SIG-M5 treated with dmso at 0.1 percent for 504 hours (cell line): ENCODE results near the gene DRC7.
"Not testable (repeated sequence)": the region's sequence is repeated elsewhere in the genome, so short reads cannot be mapped to it uniquely, and the experiment has no call there.

ENCODE experiments used
- DNase-seq: peaks from one replicate; lab custom pipeline; 2025; ENCODE audit not compliant: unreplicated experiment; lab: John Stamatoyannopoulos, UW

Gene DRC7

GRCh38 chr16:57658878-57659674 is 35.5 kb upstream of the DRC7 start:
- DNase-seq, result no peak

- DNase-seq, result no peak
Observed at GRCh38 chr16:57660715-57661463, 33.7 kb upstream of the DRC7 start.

GRCh38 chr16:57661510-57661909 is 33.1 kb upstream of the DRC7 start:
- no peak for DNase-seq

- no peak for DNase-seq
Observed at GRCh38 chr16:57661936-57662906, 32.4 kb upstream of the DRC7 start.

GRCh38 chr16:57663436-57663835 is 31.2 kb upstream of the DRC7 start:
- no peak for DNase-seq

- DNase-seq, result no peak
Observed at GRCh38 chr16:57663917-57664661, 30.5 kb upstream of the DRC7 start.

- no peak for DNase-seq
Observed at GRCh38 chr16:57664662-57665025, 30.0 kb upstream of the DRC7 start.

- no peak for DNase-seq
Observed at GRCh38 chr16:57665541-57665940, 29.1 kb upstream of the DRC7 start.

GRCh38 chr16:57666353-57667047 is 28.1 kb upstream of the DRC7 start:
- DNase-seq, result no peak

GRCh38 chr16:57667048-57667525 is 27.5 kb upstream of the DRC7 start:
- no peak for DNase-seq

GRCh38 chr16:57667526-57668262 is 26.9 kb upstream of the DRC7 start:
- peak; percentile 21 for DNase-seq

GRCh38 chr16:57668263-57668571 is 26.4 kb upstream of the DRC7 start, which contains the start of gene ADGRG3:
Gene ADGRG3 (plus strand): TSS chr16:57668306. CDS start chr16:57668348, 42 bp downstream.
- no peak for DNase-seq

- no peak for DNase-seq
Observed at GRCh38 chr16:57668630-57669475, 25.8 kb upstream of the DRC7 start.

- no peak for DNase-seq
Observed at GRCh38 chr16:57669476-57670162, 25.0 kb upstream of the DRC7 start.

GRCh38 chr16:57670196-57670595 is 24.4 kb upstream of the DRC7 start:
- DNase-seq, result no peak

- not testable (repeated sequence) for DNase-seq
Observed at GRCh38 chr16:57671451-57671850, 23.2 kb upstream of the DRC7 start.

GRCh38 chr16:57672416-57672815 is 22.2 kb upstream of the DRC7 start:
- no peak for DNase-seq

- DNase-seq, result no peak
Observed at GRCh38 chr16:57672824-57673223, 21.8 kb upstream of the DRC7 start.
